Astrocyte (in vitro differentiated cells and primary cell): ENCODE data around the gene TTYH2.

Experiments used
- EZH2 ChIP-seq: IDR thresholded peaks from 2 replicates; pipeline ENCODE4 v1.6.1; 2012; ENCODE audit warnings: mild to moderate bottlenecking, low read length, inconsistent platforms; ENCODE audit not compliant: insufficient read depth
- TF ChIP-seq, protein P1 (sequence below): IDR thresholded peaks from 2 replicates; pipeline ENCODE4 v1.5.1; 2011; ENCODE audit warnings: low read depth, mild to moderate bottlenecking, inconsistent platforms, low read length, moderate library complexity; ENCODE audit not compliant: insufficient read depth

DNA sequence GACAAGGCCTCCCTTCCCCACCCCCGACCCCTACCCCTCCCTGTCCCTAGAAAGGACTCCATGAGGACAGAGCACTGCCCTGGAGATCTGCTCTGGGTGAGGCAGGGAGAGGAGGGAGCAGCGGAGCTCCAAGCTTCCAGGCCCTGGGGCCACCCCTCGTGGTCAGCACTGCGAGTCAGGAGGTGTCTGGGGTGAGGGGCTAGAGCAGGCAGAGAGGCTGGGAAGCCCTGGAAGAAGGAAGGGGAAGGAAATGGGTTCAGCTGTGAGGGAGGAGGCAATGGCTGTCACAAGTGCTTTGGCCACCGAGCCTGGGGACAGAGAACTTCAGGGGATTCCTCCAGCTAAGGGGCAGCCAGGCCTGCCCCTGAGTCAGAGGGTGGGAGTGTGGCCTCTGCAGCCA is 32.5 kb downstream of the TTYH2 start:
- TF ChIP-seq, protein P1, sequence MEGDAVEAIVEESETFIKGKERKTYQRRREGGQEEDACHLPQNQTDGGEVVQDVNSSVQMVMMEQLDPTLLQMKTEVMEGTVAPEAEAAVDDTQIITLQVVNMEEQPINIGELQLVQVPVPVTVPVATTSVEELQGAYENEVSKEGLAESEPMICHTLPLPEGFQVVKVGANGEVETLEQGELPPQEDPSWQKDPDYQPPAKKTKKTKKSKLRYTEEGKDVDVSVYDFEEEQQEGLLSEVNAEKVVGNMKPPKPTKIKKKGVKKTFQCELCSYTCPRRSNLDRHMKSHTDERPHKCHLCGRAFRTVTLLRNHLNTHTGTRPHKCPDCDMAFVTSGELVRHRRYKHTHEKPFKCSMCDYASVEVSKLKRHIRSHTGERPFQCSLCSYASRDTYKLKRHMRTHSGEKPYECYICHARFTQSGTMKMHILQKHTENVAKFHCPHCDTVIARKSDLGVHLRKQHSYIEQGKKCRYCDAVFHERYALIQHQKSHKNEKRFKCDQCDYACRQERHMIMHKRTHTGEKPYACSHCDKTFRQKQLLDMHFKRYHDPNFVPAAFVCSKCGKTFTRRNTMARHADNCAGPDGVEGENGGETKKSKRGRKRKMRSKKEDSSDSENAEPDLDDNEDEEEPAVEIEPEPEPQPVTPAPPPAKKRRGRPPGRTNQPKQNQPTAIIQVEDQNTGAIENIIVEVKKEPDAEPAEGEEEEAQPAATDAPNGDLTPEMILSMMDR = no peak
- TF ChIP-seq EZH2 = no peak
